GM12873 (cell line): ENCODE measurements around the gene PROSER3.

Experiments
- TF ChIP-seq, protein P1 (sequence below): IDR thresholded peaks from 2 replicates; pipeline ENCODE4 v1.5.1; 2012; ENCODE audit warnings: low read depth, mild to moderate bottlenecking, moderate library complexity, low read length, control low read depth; ENCODE audit not compliant: insufficient read depth; ENCODE audit errors: missing control alignments

PROSER3 gene

DNA sequence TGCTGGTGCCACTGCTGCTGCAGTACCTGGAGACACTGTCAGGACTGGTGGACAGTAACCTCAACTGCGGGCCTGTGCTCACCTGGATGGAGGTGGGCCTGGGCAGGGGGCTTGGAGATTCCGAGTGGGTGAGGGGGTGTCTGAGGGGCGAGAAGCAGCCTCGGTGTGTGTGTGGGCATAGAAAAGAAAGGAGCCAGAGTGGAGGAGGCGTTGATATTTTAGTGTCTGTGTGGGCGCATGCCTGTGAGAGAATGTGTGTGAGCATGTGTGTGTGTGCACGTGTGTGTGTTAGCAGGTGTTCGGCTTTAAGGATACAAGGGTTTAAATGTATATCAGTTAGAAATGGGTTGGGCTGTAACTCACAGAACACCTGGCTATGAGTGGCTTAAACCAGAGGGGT lies 21.1 kb downstream of the PROSER3 start:
- TF ChIP-seq, protein P1, sequence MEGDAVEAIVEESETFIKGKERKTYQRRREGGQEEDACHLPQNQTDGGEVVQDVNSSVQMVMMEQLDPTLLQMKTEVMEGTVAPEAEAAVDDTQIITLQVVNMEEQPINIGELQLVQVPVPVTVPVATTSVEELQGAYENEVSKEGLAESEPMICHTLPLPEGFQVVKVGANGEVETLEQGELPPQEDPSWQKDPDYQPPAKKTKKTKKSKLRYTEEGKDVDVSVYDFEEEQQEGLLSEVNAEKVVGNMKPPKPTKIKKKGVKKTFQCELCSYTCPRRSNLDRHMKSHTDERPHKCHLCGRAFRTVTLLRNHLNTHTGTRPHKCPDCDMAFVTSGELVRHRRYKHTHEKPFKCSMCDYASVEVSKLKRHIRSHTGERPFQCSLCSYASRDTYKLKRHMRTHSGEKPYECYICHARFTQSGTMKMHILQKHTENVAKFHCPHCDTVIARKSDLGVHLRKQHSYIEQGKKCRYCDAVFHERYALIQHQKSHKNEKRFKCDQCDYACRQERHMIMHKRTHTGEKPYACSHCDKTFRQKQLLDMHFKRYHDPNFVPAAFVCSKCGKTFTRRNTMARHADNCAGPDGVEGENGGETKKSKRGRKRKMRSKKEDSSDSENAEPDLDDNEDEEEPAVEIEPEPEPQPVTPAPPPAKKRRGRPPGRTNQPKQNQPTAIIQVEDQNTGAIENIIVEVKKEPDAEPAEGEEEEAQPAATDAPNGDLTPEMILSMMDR, result no peak

DNA sequence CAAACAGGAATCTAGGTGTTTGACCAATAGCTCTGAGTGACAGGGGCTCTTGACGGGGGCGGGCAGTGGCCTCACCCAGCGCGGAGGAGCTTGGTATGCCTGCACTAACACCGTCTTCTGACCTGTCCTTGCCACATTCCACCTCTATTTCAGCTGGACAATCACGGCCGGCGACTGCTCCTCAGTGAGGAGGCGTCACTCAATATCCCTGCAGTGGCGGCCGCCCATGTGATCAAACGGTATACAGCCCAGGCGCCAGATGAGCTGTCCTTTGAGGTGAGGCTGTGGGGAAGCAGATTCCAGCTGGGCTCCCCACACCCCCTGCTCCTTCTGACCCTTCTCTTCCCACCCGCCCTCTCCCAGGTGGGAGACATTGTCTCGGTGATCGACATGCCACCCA lies 22.1 kb downstream of the PROSER3 start:
- TF ChIP-seq, protein P1, result no peak

DNA sequence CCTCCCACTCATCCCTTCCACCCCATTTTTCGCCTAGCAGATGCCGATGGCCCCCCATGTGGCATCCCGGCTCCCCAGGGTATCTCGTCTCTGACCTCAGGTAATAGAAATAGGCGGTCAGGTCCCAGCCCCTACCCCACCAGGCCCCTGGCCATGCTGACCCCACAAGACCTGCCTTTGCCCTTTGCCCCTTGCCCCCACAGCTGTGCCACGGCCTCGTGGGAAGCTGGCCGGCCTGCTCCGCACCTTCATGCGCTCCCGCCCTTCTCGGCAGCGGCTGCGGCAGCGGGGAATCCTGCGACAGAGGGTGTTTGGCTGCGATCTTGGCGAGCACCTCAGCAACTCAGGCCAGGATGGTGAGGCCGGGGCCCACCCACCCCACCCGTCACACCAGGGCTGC lies 22.7 kb downstream of the PROSER3 start:
- TF ChIP-seq, protein P1, result no peak

DNA sequence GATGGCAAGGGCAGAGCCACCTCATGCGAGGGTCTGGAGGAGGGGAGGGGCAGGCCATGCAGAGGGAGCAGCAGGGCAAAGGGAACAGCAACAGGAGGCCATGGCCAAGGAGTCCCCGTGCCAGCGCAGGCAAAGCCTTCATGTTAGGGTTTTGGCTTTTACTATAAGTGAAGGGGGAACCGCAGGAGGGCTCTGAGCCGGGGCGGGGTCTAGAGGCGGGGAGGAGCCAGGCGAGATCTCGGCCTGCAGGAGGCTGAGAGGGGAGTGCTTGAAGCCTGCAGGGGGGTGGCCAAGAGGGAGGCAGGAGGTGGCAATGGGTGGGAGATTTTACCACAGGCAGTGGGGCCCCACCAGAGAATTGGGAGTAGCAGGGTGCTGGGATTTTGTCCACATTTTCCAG lies 23.7 kb downstream of the PROSER3 start:
- TF ChIP-seq, protein P1, result no peak

DNA sequence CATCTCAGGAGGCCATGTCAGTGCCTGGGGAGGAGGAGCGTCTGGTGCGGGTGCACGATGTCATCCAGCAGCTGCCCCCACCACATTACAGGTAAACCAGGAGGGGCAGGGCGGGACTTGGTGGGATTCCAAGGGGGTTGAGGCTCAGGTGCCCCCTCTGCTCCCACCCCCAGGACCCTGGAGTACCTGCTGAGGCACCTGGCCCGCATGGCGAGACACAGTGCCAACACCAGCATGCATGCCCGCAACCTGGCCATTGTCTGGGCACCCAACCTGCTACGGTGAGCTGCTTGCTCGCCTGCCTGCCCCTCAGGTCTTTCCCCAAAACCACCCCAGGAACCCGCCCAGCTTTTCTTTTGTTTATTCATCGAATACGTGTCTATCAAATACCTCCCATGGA lies 24.6 kb downstream of the PROSER3 start:
- TF ChIP-seq, protein P1, result no peak

DNA sequence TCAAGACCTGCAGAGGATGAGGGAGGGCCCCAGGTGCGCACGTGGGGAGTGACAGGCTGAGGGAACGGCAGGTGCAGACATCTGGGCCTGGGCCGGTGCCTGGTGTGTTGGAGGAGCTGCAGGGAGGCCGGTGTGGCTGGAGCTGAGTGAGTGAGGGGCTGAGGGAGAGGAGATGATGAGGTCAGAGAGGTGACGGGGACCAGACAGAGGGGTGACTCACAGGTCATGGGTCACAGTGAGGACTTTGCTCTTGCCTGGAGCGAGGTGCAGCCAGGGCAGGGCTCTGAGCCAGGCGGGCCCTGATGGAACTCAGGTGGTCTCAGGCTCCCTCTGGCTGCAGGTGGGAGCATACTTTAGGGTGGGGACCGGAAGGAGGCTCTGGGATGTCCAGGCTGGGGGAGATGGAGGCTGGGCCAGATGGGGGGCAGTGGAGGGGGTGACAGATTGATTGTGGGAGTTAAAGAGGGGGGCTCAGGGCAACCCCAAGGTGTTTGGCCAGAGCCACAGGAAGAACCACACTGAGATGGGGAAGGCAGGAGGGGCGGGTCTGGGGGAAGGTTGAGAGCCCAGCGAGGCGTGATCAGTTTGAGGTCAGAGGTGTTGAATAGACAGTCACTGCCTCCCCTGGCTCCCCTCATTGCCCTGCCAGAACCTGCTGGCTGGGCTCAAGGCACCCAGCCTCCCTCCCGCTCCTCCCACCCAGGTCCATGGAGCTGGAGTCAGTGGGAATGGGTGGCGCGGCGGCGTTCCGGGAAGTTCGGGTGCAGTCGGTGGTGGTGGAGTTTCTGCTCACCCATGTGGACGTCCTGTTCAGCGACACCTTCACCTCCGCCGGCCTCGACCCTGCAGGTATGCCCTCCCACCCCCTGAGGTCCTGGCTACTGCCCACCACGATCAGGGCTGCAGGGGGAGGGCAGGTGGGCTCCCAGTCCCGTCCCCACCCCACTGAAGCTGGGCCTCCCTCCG lies 25.8 kb downstream of the PROSER3 start:
- TF ChIP-seq, protein P1, result no peak

DNA sequence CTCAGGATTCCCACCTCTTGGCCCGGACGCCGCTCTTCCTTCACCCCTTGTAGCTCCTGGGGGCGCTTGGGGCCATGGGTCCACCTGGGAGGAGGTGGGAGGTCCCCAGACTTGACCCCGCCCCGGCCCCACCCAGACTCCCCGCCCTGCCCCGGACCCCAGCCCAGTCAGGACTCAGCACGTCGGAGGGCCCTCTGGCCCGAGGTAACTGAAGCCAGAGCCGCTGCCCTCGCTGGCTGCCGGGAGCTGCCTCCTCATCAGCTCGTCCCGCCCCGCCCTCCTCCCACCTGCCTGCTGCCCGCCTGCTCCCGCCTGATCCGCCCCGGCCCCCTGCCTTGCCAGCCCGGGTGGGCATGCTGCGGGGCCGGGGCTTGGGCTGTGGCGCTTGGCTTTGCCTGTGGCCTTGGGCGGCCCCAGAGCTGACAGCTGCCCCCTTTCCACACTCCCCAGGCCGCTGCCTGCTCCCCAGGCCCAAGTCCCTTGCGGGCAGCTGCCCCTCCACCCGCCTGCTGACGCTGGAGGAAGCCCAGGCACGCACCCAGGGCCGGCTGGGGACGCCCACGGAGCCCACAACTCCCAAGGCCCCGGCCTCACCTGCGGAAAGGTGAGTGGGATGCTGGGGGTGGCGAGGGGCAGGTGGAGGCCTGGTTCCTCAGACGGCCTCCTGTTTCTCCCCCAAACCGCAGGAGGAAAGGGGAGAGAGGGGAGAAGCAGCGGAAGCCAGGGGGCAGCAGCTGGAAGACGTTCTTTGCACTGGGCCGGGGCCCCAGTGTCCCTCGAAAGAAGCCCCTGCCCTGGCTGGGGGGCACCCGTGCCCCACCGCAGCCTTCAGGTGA lies 26.7 kb downstream of the PROSER3 start:
- TF ChIP-seq, protein P1, result no peak
